Mesodermal cell (in vitro differentiated cells): ENCODE data around the gene MPG.

Source experiments
- H3K27ac ChIP-seq: 2 replicates; pipeline ENCODE4 v1.7.0; 2013; ENCODE audit warnings: mild to moderate bottlenecking, low read depth, low read length, moderate library complexity; ENCODE audit not compliant: severe bottlenecking
- H3K36me3 ChIP-seq: 2 replicates; pipeline ENCODE4 v1.7.1; 2013; ENCODE audit warnings: mild to moderate bottlenecking, low read length, moderate library complexity; ENCODE audit not compliant: control insufficient read depth, insufficient read depth
- H3K4me1 ChIP-seq: one replicate; pipeline ENCODE4 v1.7.1; 2013; ENCODE audit warnings: mild to moderate bottlenecking, low read length; ENCODE audit not compliant: insufficient read depth, control insufficient read depth, poor library complexity, severe bottlenecking
- H3K4me3 ChIP-seq: 2 replicates; pipeline ENCODE4 v1.7.0; 2013; ENCODE audit warnings: low read length, control low read depth, mild to moderate bottlenecking; ENCODE audit not compliant: insufficient read depth, poor library complexity, severe bottlenecking; ENCODE audit errors: extremely low read depth
- H3K9me3 ChIP-seq: 2 replicates; pipeline ENCODE4 v1.7.1; 2013; ENCODE audit warnings: mild to moderate bottlenecking, low read length, moderate library complexity; ENCODE audit not compliant: control insufficient read depth
- WGBS, 2 experiments: methylation state at CpG; one replicate each; pipeline ENCODE4 v1.1.5; 2013; ENCODE audit warnings: missing lambda C conversion rate in 2 of 2; ENCODE audit not compliant: insufficient coverage in 2 of 2; 5-methylcytosine and 5-hydroxymethylcytosine counted together

MPG gene

GRCh38 chr16:60929-61878, 16.8 kb upstream of the MPG start:
- no peak overlapping the region for H3K4me3 ChIP-seq
- WGBS, 2 experiments = 97% methylated on average over 73 to 85 of the region's 89 CpGs
- no peaks in the 10 kb centered on the region for H3K4me1 ChIP-seq
- no peaks in the 10 kb centered on the region for H3K9me3 ChIP-seq
- H3K36me3 ChIP-seq = peaks cover 88% of the 10 kb centered on the region
- H3K27ac ChIP-seq = no peak overlapping the region

DNA sequence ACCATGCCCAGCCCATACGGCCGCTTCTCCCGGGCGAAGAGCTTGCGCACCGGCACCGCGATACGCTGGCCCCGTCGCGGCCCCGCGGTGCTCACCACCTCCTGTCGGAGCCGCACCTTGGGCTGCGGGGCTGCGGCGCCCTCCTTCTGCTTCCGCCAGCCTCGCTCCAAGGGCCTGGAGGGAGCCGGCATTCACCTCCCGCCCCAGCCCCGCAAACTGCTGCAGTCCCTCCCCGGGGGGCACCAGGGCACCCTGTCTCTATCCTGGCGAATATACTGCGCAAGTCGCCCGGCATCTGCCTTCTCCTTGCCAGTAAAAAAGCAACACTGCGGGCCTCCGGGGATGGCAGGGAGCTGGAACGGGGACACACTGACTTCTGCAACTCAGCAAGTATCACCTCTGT, 16.1 kb upstream of the MPG start:
- WGBS, 2 experiments = 93 to 97% methylated on average over 31 of the region's 32 CpGs
- no peak overlapping the region for H3K27ac ChIP-seq
- no peaks in the 10 kb centered on the region for H3K9me3 ChIP-seq

DNA sequence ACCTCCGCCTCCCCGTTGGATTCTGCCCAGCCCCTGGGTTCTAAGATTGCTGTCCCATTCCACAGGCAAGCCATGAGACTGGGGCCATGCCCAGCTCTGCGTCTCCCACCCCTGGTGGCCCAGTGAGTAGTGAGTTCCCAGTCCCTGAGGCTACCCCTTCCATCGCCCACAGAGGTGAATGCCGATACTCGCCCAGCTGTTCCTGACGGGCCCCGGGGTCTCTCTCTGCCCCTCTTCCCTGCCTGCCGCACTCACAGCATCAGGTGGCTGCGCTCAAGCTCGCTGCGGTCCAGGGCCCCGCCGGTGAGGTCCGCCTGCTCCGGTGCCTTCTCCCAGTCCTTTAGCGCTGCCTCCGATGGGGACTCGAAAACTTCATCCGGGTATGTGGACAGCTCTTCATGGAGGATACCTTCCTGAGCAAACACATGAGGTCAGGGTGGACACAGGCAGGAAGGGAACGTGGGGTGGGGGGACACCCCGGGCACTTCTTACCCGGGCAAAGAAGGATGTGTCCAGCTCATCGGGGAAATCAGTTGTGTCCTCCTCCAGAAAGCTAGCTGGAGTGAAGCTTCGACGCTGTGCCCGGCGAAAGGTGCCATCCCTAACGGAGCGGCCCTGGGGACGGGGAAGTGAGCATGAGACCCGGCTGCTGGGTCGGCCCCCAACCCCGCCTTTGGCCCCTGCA, 15.6 kb upstream of the MPG start:
- H3K4me1 ChIP-seq = no peaks in the 10 kb centered on the region
- H3K9me3 ChIP-seq = no peaks in the 10 kb centered on the region
- H3K4me3 ChIP-seq = no peak overlapping the region
- peaks cover 76% of the 10 kb centered on the region for H3K36me3 ChIP-seq
- WGBS, 2 experiments = 96 to 98% methylated on average over 32 to 34 of the region's 34 CpGs
- H3K27ac ChIP-seq = no peak overlapping the region

More for the DNA sequence above, 16.1 kb upstream of the MPG start:
- Histone ChIP-seq H3K36me3 (peaks cover 81% of the 10 kb centered on the region), H3K4me3 (no peak overlapping the region), H3K4me1 (no peaks in the 10 kb centered on the region)

GRCh38 chr16:62968-63391, 15.0 kb upstream of the MPG start:
- Histone ChIP-seq H3K9me3 (no peaks in the 10 kb centered on the region), H3K27ac (no peak overlapping the region), H3K36me3 (peaks cover 70% of the 10 kb centered on the region), H3K4me1 (peaks cover under 1% of the 10 kb centered on the region), H3K4me3 (no peak overlapping the region)
- WGBS, 2 experiments = 97 to 99% methylated on average over 12 to 18 of the region's 21 CpGs

GRCh38 chr16:63466-63865, 14.6 kb upstream of the MPG start:
- WGBS, 2 experiments = 92 to 100% methylated on average over 16 of the region's 16 CpGs
- H3K9me3 ChIP-seq = no peaks in the 10 kb centered on the region
- H3K27ac ChIP-seq = no peak overlapping the region
- peaks cover 66% of the 10 kb centered on the region for H3K36me3 ChIP-seq
- no peak overlapping the region for H3K4me3 ChIP-seq
- peaks cover 6% of the 10 kb centered on the region for H3K4me1 ChIP-seq

DNA sequence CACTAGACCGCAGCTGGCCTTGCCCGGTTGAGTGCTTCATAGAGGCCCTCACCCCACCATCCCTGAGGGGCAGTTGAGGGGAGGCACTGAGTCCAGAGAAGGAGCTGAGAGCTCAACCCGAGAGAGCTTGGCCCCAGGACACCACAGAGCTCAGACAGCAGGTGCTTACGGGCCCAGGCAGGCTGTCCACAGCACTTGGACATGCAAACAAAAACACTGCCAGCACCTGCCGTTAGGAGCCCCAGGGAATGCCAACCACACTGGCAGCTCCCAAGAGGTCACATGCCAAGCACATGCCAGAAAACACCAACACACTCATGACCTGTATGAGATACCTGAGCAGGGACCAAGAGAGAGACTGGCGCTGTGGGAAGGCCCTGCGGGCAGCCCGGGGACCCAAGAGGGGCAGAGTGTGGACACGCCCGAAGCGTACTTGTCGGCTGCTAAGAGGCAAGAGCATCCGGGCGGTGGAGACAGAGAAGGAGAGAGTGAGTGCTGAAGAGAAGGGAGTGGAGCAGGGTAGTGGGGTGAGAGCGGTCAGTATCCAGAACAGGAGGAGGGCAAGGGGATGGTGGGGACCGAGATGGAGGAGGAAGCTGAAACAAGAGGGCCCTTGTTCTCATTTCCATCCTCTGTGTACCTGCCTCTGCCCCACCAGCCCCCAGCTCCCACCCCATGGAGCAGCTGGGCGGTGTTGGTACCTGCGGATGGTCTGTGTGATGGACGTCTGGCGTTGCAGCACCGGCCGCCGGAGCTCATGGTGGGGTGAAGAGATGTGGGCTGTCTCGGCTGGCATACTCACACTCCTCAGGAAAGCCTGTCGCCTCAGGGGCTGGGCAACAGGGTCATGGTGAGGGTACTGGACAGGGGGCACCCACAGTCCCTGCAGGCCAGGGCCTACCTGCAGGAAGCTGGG, 13.8 kb upstream of the MPG start:
- Histone ChIP-seq H3K4me1 (peaks cover 14% of the 10 kb centered on the region), H3K36me3 (peaks cover 58% of the 10 kb centered on the region), H3K4me3 (no peak overlapping the region), H3K9me3 (no peaks in the 10 kb centered on the region), H3K27ac (no peak overlapping the region)
- WGBS, 2 experiments = 96 to 100% methylated on average over 18 to 19 of the region's 25 CpGs

DNA sequence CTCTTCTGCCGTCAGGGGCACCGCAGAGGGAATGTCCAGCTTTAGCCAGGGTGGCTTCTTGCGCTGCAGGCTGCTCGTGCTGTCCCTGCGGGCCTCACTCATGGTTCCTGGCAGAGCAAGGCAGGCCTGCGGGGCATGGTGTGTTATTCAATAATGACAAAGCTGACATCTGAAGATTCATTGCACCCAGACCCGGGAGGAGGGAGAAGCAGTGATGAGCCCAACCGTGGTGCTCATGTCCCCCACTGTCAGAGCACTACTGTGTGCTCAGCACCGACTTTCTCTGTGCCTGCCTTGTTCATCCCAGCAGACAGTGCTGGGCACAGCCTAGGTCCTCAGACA, 13.1 kb upstream of the MPG start:
- 83 to 89% methylated on average over 9 of the region's 9 CpGs for WGBS, 2 experiments
- Histone ChIP-seq H3K36me3 (peaks cover 57% of the 10 kb centered on the region), H3K4me1 (peaks cover 16% of the 10 kb centered on the region), H3K9me3 (no peaks in the 10 kb centered on the region), H3K4me3 (no peak overlapping the region), H3K27ac (no peak overlapping the region)

DNA sequence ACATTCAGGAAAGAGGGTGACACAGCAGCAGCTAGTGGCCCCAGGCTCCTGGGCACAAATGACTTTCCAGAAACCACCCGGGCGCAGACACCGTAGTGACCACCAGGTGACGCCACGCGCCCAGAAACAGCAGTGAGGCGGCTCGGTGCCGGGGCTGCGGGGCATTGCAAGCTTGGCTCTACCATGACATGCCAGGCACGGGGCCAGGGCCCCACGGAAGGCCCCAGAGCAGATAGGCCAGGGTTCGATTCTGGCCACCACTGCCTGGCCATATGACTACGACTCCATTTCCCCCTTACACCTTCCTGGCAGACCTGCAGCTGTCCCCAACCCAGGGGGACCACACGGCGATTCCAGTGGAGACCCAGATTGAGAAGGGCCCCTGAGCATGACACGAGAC, 12.3 kb upstream of the MPG start:
- no peaks in the 10 kb centered on the region for H3K9me3 ChIP-seq
- H3K4me1 ChIP-seq = peaks cover 20% of the 10 kb centered on the region
- H3K36me3 ChIP-seq = peaks cover 48% of the 10 kb centered on the region
- H3K4me3 ChIP-seq = no peak overlapping the region
- no peak overlapping the region for H3K27ac ChIP-seq
- 22 to 23% methylated on average over 15 of the region's 17 CpGs for WGBS, 2 experiments

- H3K4me1 ChIP-seq = peaks cover 27% of the 10 kb centered on the region
- H3K27ac ChIP-seq = no peak overlapping the region
- H3K4me3 ChIP-seq = no peak overlapping the region
- 86 to 95% methylated on average over 10 to 12 of the region's 13 CpGs for WGBS, 2 experiments
- peaks cover 45% of the 10 kb centered on the region for H3K36me3 ChIP-seq
- H3K9me3 ChIP-seq = no peaks in the 10 kb centered on the region
Measured at GRCh38 chr16:66309-67182, 11.5 kb upstream of the MPG start.
